ENCODE results near the gene DNAJB6.

Gene DNAJB6

GRCh38 chr7:157403646-157404401, 67.0 kb downstream of the DNAJB6 start:
- H3K27ac Mint-ChIP-seq: no peak overlapping the region
- H3K9me3 Mint-ChIP-seq: no peaks in the 10 kb centered on the region
- H3K4me1 Mint-ChIP-seq: peaks cover 14% of the 10 kb centered on the region
- H3K4me3 Mint-ChIP-seq: no peak overlapping the region
- peaks cover 39% of the 10 kb centered on the region for H3K36me3 Mint-ChIP-seq (ENCODE audit: low read depth)
- no peak for TF ChIP-seq CTCF (IDR thresholded peaks at IDR 0.05; ENCODE audit: unreplicated experiment in 3 of 3)
- no peaks in the 10 kb centered on the region for H3K27me3 Mint-ChIP-seq (ENCODE audit: low read depth)

GRCh38 chr7:157404845-157405481, 68.2 kb downstream of the DNAJB6 start:
- Mint-ChIP-seq H3K27ac (peak overlapping the region in 1 of 3 experiments; percentile 51), H3K36me3 (ENCODE audit: low read depth) (peaks cover 37% of the 10 kb centered on the region), H3K4me3 (no peak overlapping the region), H3K27me3 (ENCODE audit: low read depth) (no peaks in the 10 kb centered on the region), H3K4me1 (peaks cover 9% of the 10 kb centered on the region), H3K9me3 (no peaks in the 10 kb centered on the region)
- TF ChIP-seq CTCF (IDR thresholded peaks at IDR 0.05; ENCODE audit: unreplicated experiment in 3 of 3): no peak

GRCh38 chr7:157405501-157405900, 68.7 kb downstream of the DNAJB6 start:
- no peak overlapping the region for H3K4me3 Mint-ChIP-seq
- H3K36me3 Mint-ChIP-seq (ENCODE audit: low read depth): peaks cover 35% of the 10 kb centered on the region
- no peaks in the 10 kb centered on the region for H3K9me3 Mint-ChIP-seq
- H3K27ac Mint-ChIP-seq: no peak overlapping the region
- no peaks in the 10 kb centered on the region for H3K27me3 Mint-ChIP-seq (ENCODE audit: low read depth)
- H3K4me1 Mint-ChIP-seq: peaks cover 9% of the 10 kb centered on the region
- TF ChIP-seq CTCF (IDR thresholded peaks at IDR 0.05; ENCODE audit: unreplicated experiment in 3 of 3): no peak

- TF ChIP-seq CTCF (IDR thresholded peaks at IDR 0.05; ENCODE audit: unreplicated experiment in 3 of 3): no peak
- Mint-ChIP-seq H3K27me3 (ENCODE audit: low read depth) (no peaks in the 10 kb centered on the region), H3K27ac (no peak overlapping the region), H3K4me3 (no peak overlapping the region), H3K36me3 (ENCODE audit: low read depth) (peaks cover 33% of the 10 kb centered on the region), H3K4me1 (peaks cover 9% of the 10 kb centered on the region), H3K9me3 (no peaks in the 10 kb centered on the region)
These were observed 69.4 kb downstream of the DNAJB6 start for GRCh38 chr7:157405914-157406810.

GRCh38 chr7:157406971-157407370, 70.2 kb downstream of the DNAJB6 start:
- peaks cover 9% of the 10 kb centered on the region for H3K4me1 Mint-ChIP-seq
- H3K27me3 Mint-ChIP-seq (ENCODE audit: low read depth): no peaks in the 10 kb centered on the region
- H3K4me3 Mint-ChIP-seq: no peak overlapping the region
- no peak overlapping the region for H3K27ac Mint-ChIP-seq
- H3K9me3 Mint-ChIP-seq: no peaks in the 10 kb centered on the region
- peaks cover 29% of the 10 kb centered on the region for H3K36me3 Mint-ChIP-seq (ENCODE audit: low read depth)
- no peak for TF ChIP-seq CTCF (IDR thresholded peaks at IDR 0.05; ENCODE audit: unreplicated experiment in 3 of 3)

Data from nephron (organoid).